Frontal cortex (tissue), 4 donors: ENCODE results near the gene FER1L5. TPM values are rescaled to one million over a fixed set of nuclear protein-coding genes. Genes with fewer than 3 reads are reported as not detected.

Experiments
- DNase-seq, 2 donors: peaks; one replicate each; pipeline ENCODE4 v3.0.0; 2012; ENCODE audit warnings: low spot score in 2 of 2
- FAIRE-seq: peaks from 2 replicates; lab custom pipeline; 2012; peaks lifted over from hg19 to GRCh38; lab: Jason Lieb, UNC
- total RNA-seq: library from RNA; depleted of rRNA; stranded (reverse); fragments of >200 nt; gene quantifications from one replicate; pipeline ENCODE4 v1.2.3, GENCODE V29; 2014
- donor health status: control.
- donor health status: control.
- donor health status: control.

Gene FER1L5
- total RNA-seq: 0.41 TPM

DNA sequence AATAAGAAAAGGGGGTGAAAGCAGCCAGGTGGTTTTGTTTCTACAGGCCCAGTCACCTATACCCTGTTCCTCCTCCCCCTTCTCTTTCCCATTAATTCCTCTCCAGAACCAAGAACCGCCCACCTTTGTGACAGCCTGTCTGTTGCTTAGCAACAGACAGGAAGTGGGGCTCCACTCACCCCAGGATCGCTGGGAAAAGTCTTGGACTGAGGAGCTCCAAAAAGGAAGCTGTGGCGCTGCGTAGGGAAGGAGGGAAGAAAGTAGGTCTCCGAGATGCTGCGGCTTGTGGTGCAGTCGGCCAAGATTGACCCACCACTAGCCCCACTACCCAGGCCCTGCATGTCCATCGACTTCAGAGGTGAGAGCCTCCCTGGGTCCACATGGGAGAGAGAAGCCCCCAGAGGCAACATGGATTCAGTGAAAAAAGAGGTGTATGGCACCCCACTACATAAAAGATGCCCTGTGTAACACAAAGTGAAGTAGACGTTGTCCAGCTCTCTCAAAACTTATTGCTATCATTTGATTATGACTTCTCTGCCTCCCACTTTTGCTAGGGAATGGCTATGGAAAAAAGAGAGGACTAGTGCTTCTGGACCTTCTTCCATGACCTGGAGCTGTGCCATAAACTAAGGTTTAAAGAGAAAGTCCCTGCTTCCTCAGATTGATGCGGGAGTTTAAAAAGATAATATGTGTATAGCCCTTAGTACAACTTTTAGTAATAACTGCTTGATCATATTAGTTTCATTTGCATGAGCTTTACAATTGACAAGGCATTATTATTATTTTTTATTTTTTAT, at the start of gene FER1L5:
TSS of gene FER1L5 (plus strand) at position 201 of the 797 bp plus-strand sequence. CDS start at position 274, 73 bp downstream.
- peak; percentile 25 to 66 for DNase-seq
- no peak for FAIRE-seq

DNA sequence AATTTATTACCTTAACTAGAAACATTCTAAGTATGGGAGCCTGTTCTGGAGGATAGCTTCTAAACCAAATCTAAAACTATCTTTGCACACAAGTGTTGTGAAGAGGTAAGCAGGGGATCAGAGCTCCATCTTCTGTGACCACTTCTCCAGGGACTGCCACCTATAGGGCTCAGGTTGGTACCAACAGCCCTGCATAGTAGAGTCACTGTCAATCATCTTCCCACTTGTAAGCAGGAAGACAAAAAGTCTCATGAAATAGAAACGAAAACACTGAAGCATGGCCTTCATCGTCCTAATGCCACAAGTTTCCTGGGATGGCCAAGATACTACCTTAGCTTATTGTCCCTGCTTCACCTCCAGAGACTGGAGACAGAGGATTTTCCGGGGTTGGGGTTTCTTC, 48.3 kb upstream of the FER1L5 start:
- no peak for FAIRE-seq
- no peak for DNase-seq

DNA sequence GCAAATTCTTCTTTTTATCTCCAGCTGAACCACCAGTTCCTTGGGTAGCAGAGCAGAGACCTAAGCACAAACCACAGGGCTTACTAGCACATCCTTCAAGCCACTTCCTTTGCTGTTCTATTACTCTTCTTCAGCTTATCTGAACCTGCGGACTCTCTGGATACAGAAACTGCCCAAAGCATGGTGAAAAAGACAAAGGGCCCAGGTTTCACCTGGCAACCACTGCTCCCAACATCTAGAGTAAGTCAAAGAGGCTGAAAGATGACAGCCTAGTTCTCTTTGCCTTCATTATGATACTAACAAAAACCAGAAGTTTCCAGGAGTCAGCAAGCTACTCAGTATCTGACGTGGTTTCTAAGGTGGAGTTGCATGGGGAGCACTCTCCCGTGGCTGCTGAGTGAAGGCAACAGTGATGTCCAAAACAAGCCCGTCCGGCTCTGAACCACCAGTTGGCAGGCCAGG, 47.8 kb upstream of the FER1L5 start:
- FAIRE-seq: no peak
- no peak for DNase-seq

DNA sequence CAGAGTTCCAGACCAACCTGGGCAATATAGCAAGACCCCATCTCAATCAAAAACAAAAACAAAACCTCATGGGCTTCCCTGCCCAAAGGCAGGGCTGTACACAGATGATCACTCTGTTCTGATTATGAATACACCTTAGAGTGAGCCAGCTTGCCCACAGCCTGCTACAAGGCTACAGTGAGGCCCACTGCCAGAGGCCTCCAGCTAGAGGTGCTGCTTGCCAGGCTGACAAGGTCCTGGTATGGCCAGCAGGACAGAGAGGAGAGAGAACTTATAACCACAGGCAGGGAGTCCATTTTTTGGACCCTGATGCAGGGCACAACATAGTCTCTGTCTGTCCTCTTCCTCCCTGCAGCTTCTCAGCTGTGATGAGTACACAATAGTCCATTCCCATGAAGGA, 46.0 kb upstream of the FER1L5 start:
- peak in 1 of 2 donors; percentile 8 for DNase-seq
- no peak for FAIRE-seq

DNA sequence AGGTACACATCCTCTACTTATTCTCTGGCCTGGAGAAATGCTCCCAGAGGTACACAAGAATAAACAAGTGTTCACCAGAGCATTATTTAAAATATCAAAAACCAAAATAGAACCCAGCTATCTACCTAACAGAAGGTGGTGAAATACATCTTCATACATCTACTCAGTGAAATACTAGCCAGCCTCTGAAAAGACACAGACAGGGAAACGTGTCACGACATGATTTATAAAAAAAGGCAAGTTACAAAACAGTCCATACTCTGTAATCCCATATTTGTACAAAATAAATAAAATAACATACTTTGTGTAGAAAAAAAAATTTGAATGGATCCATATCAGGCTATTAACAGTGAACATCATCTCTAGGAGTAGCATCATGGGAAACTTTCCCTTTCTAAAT, 42.6 kb upstream of the FER1L5 start:
- FAIRE-seq (no peak), DNase-seq (no peak)

DNA sequence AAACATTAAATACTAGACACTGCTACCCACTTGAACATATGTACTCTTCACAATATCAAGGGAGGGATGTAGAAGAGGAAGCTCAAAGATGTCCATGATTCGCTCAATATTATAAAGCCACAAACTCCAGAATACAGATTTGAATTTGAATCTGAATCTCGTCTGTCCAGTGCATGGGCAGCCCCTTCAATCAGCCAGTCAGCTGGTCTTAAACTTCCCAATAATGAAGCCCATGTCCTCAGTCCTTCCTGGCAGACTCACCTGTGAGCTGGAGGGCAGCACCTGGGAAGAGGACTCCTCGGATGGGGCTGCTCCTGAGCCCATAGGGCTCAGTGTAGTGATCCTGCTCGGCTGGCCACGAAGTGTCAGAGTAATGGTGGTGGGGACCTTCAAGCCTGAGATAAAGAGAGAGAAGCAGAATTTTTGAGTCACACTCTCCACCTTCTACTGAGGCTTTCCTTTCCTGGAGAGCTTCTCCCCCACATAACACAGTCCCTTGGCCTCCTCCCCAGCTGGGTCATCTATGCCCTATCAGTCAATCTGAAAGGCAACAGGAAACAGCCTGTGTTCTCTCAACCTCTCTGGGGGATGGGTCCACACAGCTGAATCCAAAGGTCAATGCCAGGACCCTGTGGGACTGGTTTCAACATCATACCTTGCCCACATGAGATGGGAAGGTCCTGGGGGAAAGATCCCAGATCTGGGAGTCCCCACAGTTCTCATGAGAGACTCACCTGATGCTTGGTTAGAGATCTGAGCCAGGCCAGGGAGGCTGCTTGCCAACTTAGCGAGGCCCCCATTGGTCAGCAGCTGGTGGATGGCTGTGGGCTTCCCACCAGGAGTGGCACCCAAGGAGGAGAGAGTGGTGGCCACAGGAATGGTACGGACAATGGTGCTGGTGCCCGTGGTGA, 40.9 kb upstream of the FER1L5 start:
- no peak for FAIRE-seq
- DNase-seq: no peak

DNA sequence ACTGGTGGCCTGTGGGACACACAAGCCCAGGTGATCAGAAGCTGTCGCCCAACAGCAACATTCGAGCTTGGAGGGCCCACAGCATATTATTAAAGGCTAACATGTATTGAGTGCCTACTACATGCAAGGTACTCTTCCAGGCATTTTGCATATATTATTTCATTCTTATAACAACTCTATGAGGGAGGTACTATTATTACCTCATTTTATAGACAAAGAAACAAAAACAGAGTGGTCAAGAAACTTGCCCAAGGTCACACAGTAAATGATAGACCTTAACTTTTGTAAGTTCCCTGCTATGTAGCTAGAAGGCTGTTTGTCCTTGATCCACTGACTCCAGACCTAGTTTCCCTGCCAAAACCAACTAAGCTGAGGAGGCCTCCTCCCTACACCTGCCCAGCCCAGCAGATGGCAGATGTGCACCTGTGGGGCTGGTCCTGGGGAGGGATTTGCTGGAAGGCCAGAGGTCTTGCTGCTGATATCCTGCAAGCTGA, 40.2 kb upstream of the FER1L5 start:
- FAIRE-seq (no peak), DNase-seq (no peak)

DNA sequence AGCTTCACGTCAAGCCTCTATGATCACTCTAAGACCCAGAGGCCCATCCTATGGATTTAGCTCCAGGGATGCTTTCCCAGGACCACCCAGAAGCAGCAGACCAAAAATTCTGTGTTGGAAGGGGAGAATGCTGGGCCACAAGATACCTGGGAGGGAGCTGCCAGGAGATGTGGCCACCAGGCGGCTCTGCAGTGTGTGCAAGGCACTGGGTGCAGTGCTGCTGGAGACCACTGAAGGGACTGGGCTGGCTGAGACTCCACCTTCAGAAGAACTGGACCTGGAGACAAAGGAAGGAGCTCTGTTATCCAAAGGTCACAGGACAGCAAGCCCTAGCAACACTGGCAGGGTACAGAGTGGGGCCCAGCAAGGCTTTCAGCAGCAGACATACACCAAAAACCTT, 38.5 kb upstream of the FER1L5 start:
- DNase-seq (no peak), FAIRE-seq (no peak)

DNA sequence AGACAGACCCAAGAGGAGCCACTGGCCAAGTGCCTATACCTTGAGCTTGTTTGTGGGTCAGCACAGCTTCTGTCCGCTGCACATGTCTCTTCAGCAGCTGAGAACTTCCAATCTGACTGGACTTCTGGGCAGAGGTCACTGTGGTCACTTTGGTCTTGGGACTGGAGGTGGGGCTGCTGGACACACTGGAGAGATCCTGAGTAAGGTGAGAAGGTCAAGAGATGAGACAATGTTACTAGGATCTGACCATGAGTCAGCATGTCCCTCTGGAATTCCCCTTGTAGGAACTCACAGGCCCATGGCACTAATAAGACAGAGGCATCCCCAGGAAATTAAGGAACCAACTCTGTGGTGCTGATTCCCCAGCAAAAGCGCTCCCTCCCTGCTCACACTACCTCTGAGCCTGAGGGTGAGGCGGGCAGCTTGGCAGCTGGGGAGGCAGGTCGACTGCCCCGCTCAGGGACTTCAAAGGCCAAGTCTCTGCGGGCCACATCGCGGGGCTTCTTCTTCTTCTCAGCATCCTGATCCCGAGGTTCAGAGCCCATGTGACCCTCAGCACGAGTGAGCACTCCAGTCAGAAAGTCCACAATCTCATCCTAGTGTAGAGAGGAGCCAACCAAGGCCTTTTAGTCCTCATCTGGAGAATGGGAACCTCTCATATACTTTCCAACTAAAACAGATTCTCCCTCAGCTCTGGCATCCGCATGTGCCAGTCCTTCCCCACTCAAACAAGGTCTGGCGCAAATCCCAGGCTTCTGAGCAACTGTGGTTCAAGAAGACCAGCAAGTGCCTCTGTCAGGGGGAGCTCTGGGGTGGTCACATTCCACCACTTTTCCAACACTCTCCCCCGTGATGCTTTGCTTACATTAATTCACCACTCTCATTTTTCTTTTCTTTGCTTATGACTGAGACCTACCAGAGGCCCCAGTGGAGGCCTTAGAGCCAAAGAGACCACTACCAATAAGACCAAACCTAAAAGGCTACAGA, 33.8 kb upstream of the FER1L5 start:
- FAIRE-seq: no peak
- no peak for DNase-seq

DNA sequence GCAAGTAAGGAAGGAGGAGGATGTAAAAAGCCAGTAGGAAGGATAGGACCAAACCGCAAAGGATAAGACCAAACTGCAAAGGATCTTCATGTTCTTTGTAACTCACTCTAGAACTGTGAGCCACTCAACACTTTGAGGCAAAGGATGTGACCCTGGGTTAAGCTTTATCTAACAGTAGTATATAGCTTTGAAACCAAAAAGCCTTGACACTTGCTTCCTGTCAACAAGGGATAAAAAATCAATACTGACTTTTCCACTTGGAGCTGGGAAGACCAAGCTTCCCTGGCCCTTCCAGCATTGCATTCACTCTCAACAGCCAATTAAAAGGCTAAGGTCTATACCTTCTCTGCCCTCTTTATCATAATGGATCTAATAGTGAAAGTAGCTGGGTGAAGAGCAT, 26.4 kb upstream of the FER1L5 start:
- FAIRE-seq (no peak), DNase-seq (no peak)

DNA sequence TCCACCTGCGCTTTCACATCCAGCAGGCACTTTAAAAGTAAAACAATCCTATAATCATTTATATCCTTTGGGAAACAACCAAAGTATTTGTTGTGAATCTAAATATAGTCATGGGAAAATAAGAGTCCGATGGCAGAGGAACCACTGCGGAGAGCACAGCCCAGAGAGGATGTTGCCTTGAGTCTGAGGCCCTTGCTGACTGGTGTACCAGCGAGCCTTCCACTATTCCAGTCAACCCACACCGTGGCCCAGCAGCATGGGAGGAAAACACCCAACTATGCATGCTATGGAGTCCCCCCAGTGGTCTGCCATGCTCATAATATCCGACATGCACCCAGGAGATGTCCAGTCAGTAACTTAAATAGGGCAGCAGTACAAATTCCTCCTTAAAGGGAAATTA, 26.0 kb upstream of the FER1L5 start:
- DNase-seq (no peak), FAIRE-seq (no peak)

DNA sequence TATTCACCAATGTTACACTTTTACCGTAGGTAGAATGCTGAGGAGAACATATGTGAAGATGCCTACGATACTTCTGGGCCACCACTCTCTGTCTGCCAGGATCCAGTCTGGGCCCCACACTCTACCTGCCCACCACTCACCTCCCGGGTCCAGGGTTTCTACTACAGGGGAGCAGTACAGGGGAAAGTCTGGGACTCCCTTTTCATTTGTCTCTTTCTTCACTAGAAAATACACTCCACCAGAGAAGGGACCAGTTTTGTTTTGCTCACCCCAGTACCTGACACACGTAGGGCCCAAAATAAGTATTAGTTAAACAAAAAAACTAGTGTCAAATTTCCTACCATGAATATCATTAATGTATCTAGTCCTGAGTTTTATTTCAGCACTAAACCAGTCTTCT, 25.6 kb upstream of the FER1L5 start:
- DNase-seq (no peak), FAIRE-seq (no peak)

DNA sequence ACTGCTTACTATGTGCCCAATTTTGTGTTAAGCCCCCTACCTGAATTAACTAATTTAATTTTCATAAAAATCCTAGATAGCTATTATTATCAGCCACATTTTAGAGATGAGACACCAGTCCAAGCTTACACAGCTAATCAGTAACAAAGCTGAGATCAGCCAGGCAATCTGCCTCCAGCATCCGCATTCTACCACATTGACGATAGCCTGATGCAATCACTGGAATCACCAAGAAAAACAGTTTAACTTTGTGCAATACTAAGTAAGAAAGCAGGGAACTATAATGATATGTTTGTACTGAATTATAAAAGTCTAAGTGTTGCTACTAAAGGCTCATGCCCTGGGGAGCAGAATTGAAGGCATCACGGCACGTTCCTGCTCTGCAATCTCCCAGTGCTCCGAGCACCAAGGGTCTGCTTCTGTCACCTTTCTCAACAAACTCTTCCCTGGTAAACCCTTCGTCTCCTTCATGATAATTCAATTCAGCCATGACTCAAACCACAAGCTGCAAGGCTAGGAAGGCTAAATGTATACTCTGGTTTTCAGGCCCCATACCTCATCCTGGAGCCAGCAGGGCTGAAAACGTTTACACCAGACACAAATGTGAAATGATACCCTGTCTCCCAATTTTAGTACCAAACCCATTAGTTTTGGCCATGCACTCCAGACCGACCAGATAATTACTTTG, 23.8 kb upstream of the FER1L5 start:
- FAIRE-seq (no peak), DNase-seq (no peak)

DNA sequence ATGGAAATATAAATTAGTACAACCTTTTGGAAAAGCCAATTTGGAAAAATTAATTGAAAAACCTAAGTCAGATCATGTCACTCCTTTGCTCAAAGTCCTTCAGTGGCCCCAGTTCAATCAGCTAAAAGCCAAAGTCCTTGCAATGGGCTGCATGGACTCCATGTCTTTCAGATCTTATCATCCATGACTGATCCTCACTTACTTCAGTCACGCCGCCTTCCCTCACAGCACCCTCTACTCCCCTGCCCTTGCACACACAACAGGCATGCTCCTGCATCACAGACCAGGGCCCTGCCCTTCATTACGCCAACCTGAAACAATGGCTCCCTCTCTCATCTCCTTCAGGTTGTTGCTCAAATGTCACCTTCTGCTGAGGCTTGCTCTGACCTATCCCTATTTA, 20.0 kb upstream of the FER1L5 start:
- FAIRE-seq: no peak

DNA sequence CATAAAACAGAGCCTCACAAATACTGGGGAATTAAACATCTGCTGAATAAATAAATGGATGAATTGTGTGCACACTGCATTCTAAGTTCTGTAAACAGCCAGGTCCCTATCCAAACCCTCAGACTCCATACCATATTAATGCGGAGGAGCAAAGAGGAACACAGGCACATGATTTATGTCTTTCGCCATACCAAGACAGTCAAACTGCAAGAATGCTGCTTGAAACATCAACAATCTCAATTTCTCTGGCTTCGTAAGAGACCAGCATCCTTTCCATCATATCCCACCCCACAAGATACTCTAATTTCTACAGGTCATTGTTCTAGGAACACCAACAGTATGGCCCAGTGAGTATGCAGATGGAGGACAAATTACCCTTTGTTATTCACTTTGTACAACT, 19.4 kb upstream of the FER1L5 start:
- no peak for FAIRE-seq
- no peak for DNase-seq

More for the DNA sequence above, 20.0 kb upstream of the FER1L5 start:
- no peak for DNase-seq

DNA sequence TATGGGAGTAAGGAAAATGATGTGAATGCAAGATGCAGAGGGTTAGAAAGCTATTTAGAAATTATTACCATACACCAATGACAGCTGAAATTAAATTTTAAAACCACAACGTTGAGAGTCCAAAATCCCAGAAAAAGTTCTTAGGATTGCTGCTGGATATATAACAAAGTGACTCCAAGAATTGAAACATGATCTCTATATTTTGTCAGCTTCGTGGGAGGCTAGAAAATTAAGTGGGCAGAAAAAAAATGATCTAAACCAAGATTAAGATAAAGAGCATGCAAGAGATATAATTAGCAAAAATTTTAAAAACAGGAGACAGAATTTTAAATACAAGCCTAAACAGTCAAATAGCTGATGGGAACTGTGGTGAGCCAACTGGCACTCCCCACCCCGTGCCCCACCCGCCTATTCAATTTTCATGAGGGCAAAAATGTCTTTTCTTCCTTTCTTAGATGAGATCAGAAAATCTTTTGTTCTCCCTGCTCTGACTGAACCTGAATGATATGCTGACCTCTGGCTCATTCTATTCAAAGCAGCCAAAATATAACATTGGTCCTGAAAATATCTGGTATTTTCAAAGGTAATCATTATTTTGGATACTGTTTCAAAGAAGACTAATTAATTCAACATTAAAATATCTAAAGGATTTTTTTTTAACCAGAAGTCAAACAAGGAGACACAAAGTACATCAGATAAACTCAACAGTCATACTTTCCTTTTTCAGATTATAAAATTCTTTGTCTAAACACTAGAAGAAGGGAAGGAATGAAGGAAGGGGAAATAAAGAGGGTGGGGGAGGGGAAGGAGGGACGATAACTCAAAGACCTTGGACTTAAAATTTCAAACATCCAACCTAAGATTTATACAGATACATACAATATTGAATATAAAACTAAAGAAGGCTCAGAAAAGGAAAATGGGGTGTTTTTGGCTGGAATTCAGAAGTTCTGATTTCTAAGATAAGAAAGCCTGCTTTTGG, 16.7 kb upstream of the FER1L5 start:
- no peak for FAIRE-seq
- no peak for DNase-seq

DNA sequence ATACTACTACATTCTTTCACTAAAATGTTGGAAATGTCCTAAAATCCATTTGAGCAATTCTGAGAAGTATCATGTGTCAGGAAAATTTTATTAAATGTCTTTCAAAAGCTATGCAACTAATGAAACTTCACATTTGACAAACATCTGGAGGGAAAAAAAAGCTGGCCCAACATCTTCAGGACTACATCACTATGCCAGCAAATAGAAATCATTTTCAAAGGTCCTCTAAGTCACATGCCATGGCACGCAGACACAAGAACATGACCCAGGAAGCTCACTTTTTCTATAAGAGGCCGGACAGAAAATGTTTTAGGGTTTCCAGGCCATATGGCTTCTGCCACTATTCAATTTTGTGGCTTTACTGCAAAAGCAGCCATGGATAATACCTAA, 16.0 kb upstream of the FER1L5 start:
- no peak for DNase-seq
- no peak for FAIRE-seq
